ENCODE results near the gene TMEM87A. TPM values are rescaled to one million over a fixed set of nuclear protein-coding genes. Genes with fewer than 3 reads are reported as not detected.
A peak's percentile ranks its signal among the peaks of the same experiment; 100 is the strongest.

Gene TMEM87A
- total and polyA plus RNA-seq, 7 donors: 16.4 to 30.9 (median 22.0) TPM

DNA sequence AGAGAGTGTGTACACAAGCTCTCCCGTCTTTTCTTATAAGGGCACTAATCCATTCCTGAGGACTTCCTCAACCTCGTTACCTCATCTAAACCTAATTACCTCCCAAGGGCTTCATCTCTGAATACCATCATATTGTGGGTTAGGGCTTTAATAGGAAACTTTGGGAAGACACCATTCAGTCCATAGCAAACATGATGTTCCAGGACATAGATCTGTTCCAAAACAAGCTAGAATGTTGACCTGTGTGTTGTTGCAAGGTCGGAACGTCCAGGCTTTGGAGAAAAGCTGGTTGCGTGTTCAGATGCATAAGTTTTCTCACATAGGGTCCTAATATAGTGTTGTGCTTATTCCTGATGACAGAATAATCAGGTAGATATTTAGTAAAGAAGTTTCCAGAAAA, 9.7 kb upstream of the TMEM87A start:
- Histone ChIP-seq H3K36me3 (ENCODE audit: insufficient read depth in 1 of 2, low read depth in 1 of 2) (peaks cover 7 to 100% of the 10 kb centered on the region in 2 donors), H3K27ac (peak overlapping the region; percentile 47), H3K4me1 (peaks cover 14% of the 10 kb centered on the region), H3K27me3 (ENCODE audit: insufficient read depth in 3 of 3, low read length in 2 of 3) (no peaks in the 10 kb centered on the region), H3K9me3 (no peaks in the 10 kb centered on the region), H3K4me3 (no peak overlapping the region)
- WGBS, 3 donors: 39 to 56% (median 43%) methylated on average over 5 of the region's 5 CpGs
- intact Hi-C loops (cut with DNase I): loop anchor here in 1 of 2 donors (5.0 kb wide), 1 partner anchor 39 kb away; no protein-coding TSS in a partner anchor
- ATAC-seq: peak in 2 of 4 donors; percentile 16 to 30
- DNase-seq: no peak
- TF ChIP-seq, protein P1, sequence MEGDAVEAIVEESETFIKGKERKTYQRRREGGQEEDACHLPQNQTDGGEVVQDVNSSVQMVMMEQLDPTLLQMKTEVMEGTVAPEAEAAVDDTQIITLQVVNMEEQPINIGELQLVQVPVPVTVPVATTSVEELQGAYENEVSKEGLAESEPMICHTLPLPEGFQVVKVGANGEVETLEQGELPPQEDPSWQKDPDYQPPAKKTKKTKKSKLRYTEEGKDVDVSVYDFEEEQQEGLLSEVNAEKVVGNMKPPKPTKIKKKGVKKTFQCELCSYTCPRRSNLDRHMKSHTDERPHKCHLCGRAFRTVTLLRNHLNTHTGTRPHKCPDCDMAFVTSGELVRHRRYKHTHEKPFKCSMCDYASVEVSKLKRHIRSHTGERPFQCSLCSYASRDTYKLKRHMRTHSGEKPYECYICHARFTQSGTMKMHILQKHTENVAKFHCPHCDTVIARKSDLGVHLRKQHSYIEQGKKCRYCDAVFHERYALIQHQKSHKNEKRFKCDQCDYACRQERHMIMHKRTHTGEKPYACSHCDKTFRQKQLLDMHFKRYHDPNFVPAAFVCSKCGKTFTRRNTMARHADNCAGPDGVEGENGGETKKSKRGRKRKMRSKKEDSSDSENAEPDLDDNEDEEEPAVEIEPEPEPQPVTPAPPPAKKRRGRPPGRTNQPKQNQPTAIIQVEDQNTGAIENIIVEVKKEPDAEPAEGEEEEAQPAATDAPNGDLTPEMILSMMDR (IDR thresholded peaks at IDR 0.05): no peak

DNA sequence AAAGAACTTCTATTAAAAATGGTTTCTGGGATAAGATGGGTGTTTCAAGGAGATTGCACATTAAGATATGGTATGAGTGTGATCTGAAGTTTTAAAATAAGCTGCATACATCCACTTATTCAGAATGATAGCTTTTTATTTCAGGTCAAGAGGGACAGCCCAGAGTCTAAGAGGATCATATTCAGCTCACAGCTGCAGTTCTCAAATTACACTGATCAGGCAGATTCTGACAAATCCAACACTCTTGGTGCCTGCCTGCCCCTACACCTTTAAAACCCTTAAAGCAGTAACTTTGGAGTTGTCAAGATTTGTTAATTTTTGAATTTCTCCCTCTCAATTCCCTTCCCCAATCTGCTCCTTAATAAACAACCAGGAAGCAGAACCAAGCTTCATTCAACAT, 9.1 kb upstream of the TMEM87A start:
- TF ChIP-seq, protein P1 (IDR thresholded peaks at IDR 0.05): no peak
- ATAC-seq: peak; percentile 37 to 80 (median 64)
- Histone ChIP-seq H3K27ac (peak overlapping the region; percentile 47), H3K9me3 (no peaks in the 10 kb centered on the region), H3K4me1 (peaks cover 14% of the 10 kb centered on the region), H3K27me3 (ENCODE audit: insufficient read depth in 3 of 3, low read length in 2 of 3) (no peaks in the 10 kb centered on the region), H3K4me3 (no peak overlapping the region), H3K36me3 (ENCODE audit: insufficient read depth in 1 of 2, low read depth in 1 of 2) (peaks cover 7 to 100% of the 10 kb centered on the region in 2 donors)
- intact Hi-C loops (cut with DNase I): loop anchor here in 1 of 2 donors (5.0 kb wide), 1 partner anchor 40 kb away; no protein-coding TSS in a partner anchor
- DNase-seq: no peak

DNA sequence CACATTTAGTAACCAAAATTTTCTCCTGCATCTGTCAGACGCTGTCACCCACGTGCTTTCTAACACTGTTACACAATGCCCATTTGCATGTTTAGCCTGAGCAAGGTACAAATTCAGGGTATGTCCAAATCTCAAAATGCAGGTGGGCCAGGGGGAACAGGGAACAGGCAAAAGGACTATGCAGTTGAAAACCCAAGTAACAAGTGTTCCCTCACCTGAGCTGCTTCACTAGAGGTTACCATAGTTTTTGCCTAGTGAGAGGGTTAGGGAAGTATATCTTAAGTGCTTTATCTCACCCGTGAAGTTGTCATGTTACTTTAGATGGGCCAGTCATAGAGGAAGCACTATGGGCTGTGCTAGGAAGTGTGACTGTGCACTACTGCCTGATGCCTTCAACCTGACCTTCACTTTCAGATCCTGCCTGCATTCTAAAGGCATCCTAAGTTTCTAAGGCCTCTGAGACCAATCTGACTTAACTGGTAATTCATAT, 6.0 kb upstream of the TMEM87A start:
- WGBS, 3 donors: 61 to 63% (median 63%) methylated on average over 3 of the region's 3 CpGs
- H3K27ac ChIP-seq: no peak overlapping the region
- no peak for ATAC-seq

DNA sequence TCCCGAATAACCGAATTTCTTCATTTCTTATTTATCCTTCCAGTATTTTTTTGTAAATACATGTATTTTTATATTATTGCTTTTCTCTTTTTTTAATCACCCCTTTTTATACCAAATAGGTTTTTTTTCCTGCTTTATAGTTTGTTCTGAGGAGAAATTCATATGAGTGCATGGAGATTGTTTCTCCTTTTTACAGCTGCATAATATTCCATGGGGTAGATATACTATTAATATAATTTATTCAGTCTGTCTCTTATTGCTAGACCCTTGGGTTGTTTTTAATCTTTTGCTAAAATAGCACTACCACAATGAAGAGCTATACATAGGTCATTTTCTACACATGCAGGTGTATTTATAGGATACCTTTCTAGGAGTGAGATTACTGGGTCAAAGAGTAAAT, 3.5 kb upstream of the TMEM87A start:
- H3K36me3 ChIP-seq (ENCODE audit: insufficient read depth in 1 of 2, low read depth in 1 of 2): peaks cover 3 to 53% of the 10 kb centered on the region in 2 donors
- WGBS, 3 donors: 99 to 100% (median 99%) methylated on average over 2 of the region's 2 CpGs
- DNase-seq: no peak
- no peaks in the 10 kb centered on the region for H3K9me3 ChIP-seq
- TF ChIP-seq, protein P1 (IDR thresholded peaks at IDR 0.05): no peak
- ATAC-seq: no peak
- H3K27me3 ChIP-seq (ENCODE audit: insufficient read depth in 3 of 3, low read length in 2 of 3): no peaks in the 10 kb centered on the region
- H3K4me3 ChIP-seq: no peak overlapping the region
- peaks cover 18% of the 10 kb centered on the region for H3K4me1 ChIP-seq
- intact Hi-C loops (cut with DNase I): loop anchor here in 1 of 2 donors (10.0 kb wide), 1 partner anchor 208 kb away; no protein-coding TSS in a partner anchor
- no peak overlapping the region for H3K27ac ChIP-seq

More for the DNA sequence above, 6.0 kb upstream of the TMEM87A start:
- TF ChIP-seq, protein P1 (IDR thresholded peaks at IDR 0.05): no peak
- Histone ChIP-seq H3K4me3 (no peak overlapping the region), H3K9me3 (no peaks in the 10 kb centered on the region), H3K27me3 (ENCODE audit: insufficient read depth in 3 of 3, low read length in 2 of 3) (no peaks in the 10 kb centered on the region), H3K36me3 (ENCODE audit: insufficient read depth in 1 of 2, low read depth in 1 of 2) (peaks cover 7 to 78% of the 10 kb centered on the region in 2 donors), H3K4me1 (peaks cover 16% of the 10 kb centered on the region)
- no peak for DNase-seq
- intact Hi-C loops (cut with DNase I): loop anchor here in 1 of 2 donors (10.0 kb wide), 1 partner anchor 206 kb away; no protein-coding TSS in a partner anchor

All from psoas muscle (tissue), 8 donors.